ENCODE data around the gene GPR39. TPM values are rescaled to one million over a fixed set of nuclear protein-coding genes. Genes with fewer than 3 reads are reported as not detected.

The GPR39 gene
- total and polyA plus RNA-seq, 2 donors from 2014 or later, result 4.9 to 8.7 TPM

GRCh38 chr2:132652474-132652873, 235.9 kb downstream of the GPR39 start:
- intact Hi-C loops (cut with DNase I), result no loop called here
- H3K27ac ChIP-seq (ENCODE audit: low read depth in 2 of 2, low read length in 2 of 2), result no peak overlapping the region
- FAIRE-seq, result no peak
- H3K27me3 ChIP-seq (ENCODE audit: control insufficient read depth, insufficient read depth, low read length), result no peaks in the 10 kb centered on the region
- no peaks in the 10 kb centered on the region for H3K4me1 ChIP-seq (ENCODE audit: control insufficient read depth in 2 of 3, insufficient read depth in 2 of 3, low read depth in 1 of 3, low read length in 3 of 3)
- no peaks in the 10 kb centered on the region for H3K36me3 ChIP-seq (ENCODE audit: control insufficient read depth in 2 of 3, insufficient read depth in 3 of 3, low read length in 3 of 3)
- DNase-seq, result no peak
- H3K9me3 ChIP-seq (ENCODE audit: control insufficient read depth in 2 of 3, insufficient read depth in 1 of 3, low read length in 3 of 3), result no peaks in the 10 kb centered on the region
- no peak overlapping the region for H3K9ac ChIP-seq (ENCODE audit: low read length in 3 of 3)
- no peak overlapping the region for H3K4me3 ChIP-seq (ENCODE audit: low read length in 3 of 3)
- TF ChIP-seq CTCF (IDR thresholded peaks at IDR 0.05; ENCODE audit: borderline replicate concordance, extremely low read depth, insufficient read depth), result no peak

- Histone ChIP-seq H3K9ac (ENCODE audit: low read length in 3 of 3) (no peak overlapping the region), H3K9me3 (ENCODE audit: control insufficient read depth in 2 of 3, insufficient read depth in 1 of 3, low read length in 3 of 3) (no peaks in the 10 kb centered on the region), H3K27me3 (ENCODE audit: control insufficient read depth, insufficient read depth, low read length) (no peaks in the 10 kb centered on the region), H3K4me3 (ENCODE audit: low read length in 3 of 3) (no peak overlapping the region), H3K4me1 (ENCODE audit: control insufficient read depth in 2 of 3, insufficient read depth in 2 of 3, low read depth in 1 of 3, low read length in 3 of 3) (no peaks in the 10 kb centered on the region), H3K27ac (ENCODE audit: low read depth in 2 of 2, low read length in 2 of 2) (no peak overlapping the region), H3K36me3 (ENCODE audit: control insufficient read depth in 2 of 3, insufficient read depth in 3 of 3, low read length in 3 of 3) (no peaks in the 10 kb centered on the region)
- DNase-seq (no peak), FAIRE-seq (no peak)
- intact Hi-C loops (cut with DNase I), result no loop called here
- TF ChIP-seq CTCF (IDR thresholded peaks at IDR 0.05; ENCODE audit: borderline replicate concordance, extremely low read depth, insufficient read depth), result no peak
Observed at GRCh38 chr2:132654335-132654734, 237.7 kb downstream of the GPR39 start.

DNA sequence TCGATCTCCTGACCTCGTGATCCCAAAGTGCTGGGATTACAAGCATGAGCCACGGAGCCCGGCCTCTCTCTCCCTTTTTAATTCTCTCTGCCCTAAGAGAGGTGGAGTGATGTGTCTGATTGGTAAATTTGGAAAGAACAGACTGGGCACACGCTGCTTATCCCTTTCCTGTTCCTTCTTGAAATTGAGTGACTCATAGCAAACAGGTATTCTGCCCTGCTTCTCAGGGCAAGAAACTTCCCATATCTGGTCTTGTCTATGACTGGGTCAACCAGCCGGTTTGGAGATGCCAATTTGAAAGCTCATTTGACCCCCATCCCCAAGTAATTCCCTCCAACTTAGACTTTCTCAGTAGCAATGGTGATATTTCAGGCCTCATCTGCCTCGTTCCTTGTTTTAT, 238.4 kb downstream of the GPR39 start:
- Histone ChIP-seq H3K9ac (ENCODE audit: low read length in 3 of 3) (no peak overlapping the region), H3K27ac (ENCODE audit: low read depth in 2 of 2, low read length in 2 of 2) (no peak overlapping the region), H3K27me3 (ENCODE audit: control insufficient read depth, insufficient read depth, low read length) (no peaks in the 10 kb centered on the region), H3K4me1 (ENCODE audit: control insufficient read depth in 2 of 3, insufficient read depth in 2 of 3, low read depth in 1 of 3, low read length in 3 of 3) (no peaks in the 10 kb centered on the region), H3K4me3 (ENCODE audit: low read length in 3 of 3) (no peak overlapping the region), H3K36me3 (ENCODE audit: control insufficient read depth in 2 of 3, insufficient read depth in 3 of 3, low read length in 3 of 3) (no peaks in the 10 kb centered on the region), H3K9me3 (ENCODE audit: control insufficient read depth in 2 of 3, insufficient read depth in 1 of 3, low read length in 3 of 3) (no peaks in the 10 kb centered on the region)
- no peak for FAIRE-seq
- intact Hi-C loops (cut with DNase I), result no loop called here
- no peak for DNase-seq
- TF ChIP-seq CTCF (IDR thresholded peaks at IDR 0.05; ENCODE audit: borderline replicate concordance, extremely low read depth, insufficient read depth), result no peak

- Histone ChIP-seq H3K9ac (ENCODE audit: low read length in 3 of 3) (no peak overlapping the region), H3K36me3 (ENCODE audit: control insufficient read depth in 2 of 3, insufficient read depth in 3 of 3, low read length in 3 of 3) (no peaks in the 10 kb centered on the region), H3K27me3 (ENCODE audit: control insufficient read depth, insufficient read depth, low read length) (no peaks in the 10 kb centered on the region), H3K4me1 (ENCODE audit: control insufficient read depth in 2 of 3, insufficient read depth in 2 of 3, low read depth in 1 of 3, low read length in 3 of 3) (no peaks in the 10 kb centered on the region), H3K9me3 (ENCODE audit: control insufficient read depth in 2 of 3, insufficient read depth in 1 of 3, low read length in 3 of 3) (no peaks in the 10 kb centered on the region), H3K4me3 (ENCODE audit: low read length in 3 of 3) (no peak overlapping the region), H3K27ac (ENCODE audit: low read depth in 2 of 2, low read length in 2 of 2) (no peak overlapping the region)
- TF ChIP-seq CTCF (IDR thresholded peaks at IDR 0.05; ENCODE audit: borderline replicate concordance, extremely low read depth, insufficient read depth), result no peak
- intact Hi-C loops (cut with DNase I), result no loop called here
- peak in 1 of 5 donors; percentile 38 for DNase-seq
- no peak for FAIRE-seq
Observed at GRCh38 chr2:132656266-132656975, 239.8 kb downstream of the GPR39 start.
